Measurements from ENCODE around the gene ITGAD. TPM values are rescaled to one million over a fixed set of nuclear protein-coding genes. Genes with fewer than 3 reads are reported as not detected.

ITGAD gene
- total and polyA plus RNA-seq, 2 of the 8 experiments (the other 6 are each of a cell fraction or from before 2014, with no cell fraction given): 0.06 TPM; not detected in 1

DNA sequence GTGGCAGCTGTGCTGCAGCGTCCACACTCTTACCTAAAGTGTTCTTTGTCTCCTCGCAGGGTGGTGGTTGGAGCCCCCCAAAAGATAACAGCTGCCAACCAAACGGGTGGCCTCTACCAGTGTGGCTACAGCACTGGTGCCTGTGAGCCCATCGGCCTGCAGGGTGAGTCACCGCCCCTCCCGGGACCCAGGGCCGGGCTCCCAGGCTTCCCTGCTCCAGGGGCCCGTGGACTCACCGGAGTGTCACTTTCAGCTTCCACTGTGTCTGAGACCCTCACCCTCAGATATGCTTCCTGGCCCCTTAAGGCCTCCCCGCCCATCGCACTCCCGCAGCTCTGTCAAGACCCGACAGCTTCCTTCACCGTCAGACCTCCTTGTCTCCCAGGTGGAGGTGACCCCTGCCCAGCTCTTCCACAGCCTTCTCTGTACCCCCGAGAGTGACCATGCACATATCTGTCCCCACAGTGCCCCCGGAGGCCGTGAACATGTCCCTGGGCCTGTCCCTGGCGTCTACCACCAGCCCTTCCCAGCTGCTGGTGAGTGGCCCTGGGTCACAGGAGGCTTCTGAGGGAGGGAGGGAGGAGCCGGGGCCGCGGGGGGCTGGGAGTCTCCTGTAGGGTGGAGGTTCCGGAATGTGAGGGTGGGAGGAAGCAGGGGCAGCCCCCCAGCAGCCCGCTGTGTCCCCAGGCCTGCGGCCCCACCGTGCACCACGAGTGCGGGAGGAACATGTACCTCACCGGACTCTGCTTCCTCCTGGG lies 36.4 kb upstream of the ITGAD start:
- Histone ChIP-seq H3K27ac (ENCODE audit: low read depth, low read length) (no peak overlapping the region), H3K79me2 (ENCODE audit: control insufficient read depth in 1 of 2, insufficient read depth in 2 of 2, low read length in 2 of 2) (no peaks in the 10 kb centered on the region), H2BK120ac (replicated peaks; ENCODE audit: low read depth, low read length) (no peak overlapping the region), H2BK12ac (ENCODE audit: low read depth, low read length) (no peak overlapping the region), H4K20me1 (replicated peaks in 1 of 2; ENCODE audit: control insufficient read depth in 1 of 2, insufficient read depth in 2 of 2, low read length in 2 of 2) (no peaks in the 10 kb centered on the region), H3K14ac (ENCODE audit: insufficient read length) (no peak overlapping the region), H3K4me2 (ENCODE audit: insufficient read depth in 1 of 2, low read depth in 2 of 2, low read length in 2 of 2) (no peak overlapping the region), H3K27me3 (replicated peaks in 1 of 4; ENCODE audit: control insufficient read depth in 3 of 4, extremely low read depth in 1 of 4, insufficient read depth in 3 of 4, low read length in 3 of 4) (no peaks in the 10 kb centered on the region; a peak in 1 of 7 replicates), H3K4me3 (ENCODE audit: extremely low read depth in 1 of 4, insufficient read depth in 2 of 4, low read depth in 3 of 4, low read length in 4 of 4) (no peak overlapping the region), H2BK15ac (ENCODE audit: low read length) (no peak overlapping the region), H3K9me3 (ENCODE audit: insufficient read depth in 2 of 2, low read depth in 1 of 2, low read length in 1 of 2) (no peaks in the 10 kb centered on the region), H3K9ac (replicated peaks in 1 of 4; ENCODE audit: extremely low read depth in 1 of 4, low read depth in 3 of 4, low read length in 3 of 4) (no peak overlapping the region), H3K56ac (replicated peaks; ENCODE audit: insufficient read length, low read depth, low read length) (no peak overlapping the region), H2BK5ac (ENCODE audit: low read depth, low read length) (no peak overlapping the region), H3K23me2 (ENCODE audit: low read depth, low read length) (no peaks in the 10 kb centered on the region), H3K4me1 (replicated peaks in 1 of 4; ENCODE audit: control insufficient read depth in 3 of 4, insufficient read depth in 4 of 4, low read length in 3 of 4) (0 out of 7 replicates have a peak, but pooled peaks cover 0 to 4% (median 1%) of the 10 kb centered on the region in 4 experiments), H2BK20ac (ENCODE audit: low read length) (no peak overlapping the region), H2AK5ac (ENCODE audit: low read depth, low read length) (no peak overlapping the region), H2AFZ (ENCODE audit: low read length) (no peak overlapping the region; the same call in 1 of the 2 replicates), H4K5ac (ENCODE audit: insufficient read length, low read depth, low read length) (no peak overlapping the region), H3K36me3 (ENCODE audit: control insufficient read depth in 2 of 4, insufficient read depth in 4 of 4, low read length in 3 of 4) (no peaks in the 10 kb centered on the region), H4K8ac (ENCODE audit: extremely low read depth, insufficient read depth, low read length) (no peak overlapping the region; the same call in 1 of the 2 replicates), H3K4ac (replicated peaks; ENCODE audit: insufficient read length, low read depth, low read length) (no peak overlapping the region), H3K23ac (ENCODE audit: insufficient read length) (no peak overlapping the region), H4K91ac (replicated peaks; ENCODE audit: insufficient read length, low read length) (no peak overlapping the region), H3K18ac (ENCODE audit: extremely low read depth, low read length) (no peak overlapping the region), H3K79me1 (ENCODE audit: low read depth, low read length) (no peaks in the 10 kb centered on the region)
- no peak for TF ChIP-seq ASH2L (IDR thresholded peaks at IDR 0.05; ENCODE audit: low read length)
- TF ChIP-seq SP1 (IDR thresholded peaks at IDR 0.05; ENCODE audit: low read depth, low read length): no peak
- peak; percentile 23 to 42; a peak in 3 of 4 replicates for TF ChIP-seq RAD21 (IDR thresholded peaks at IDR 0.05 in 1 of 2, conservative IDR thresholded peaks at IDR 0.05 in 1 of 2; ENCODE audit: low read depth in 2 of 2, low read length in 2 of 2)
- no peak for TF ChIP-seq SIX5 (IDR thresholded peaks at IDR 0.05; ENCODE audit: low read depth, low read length)
- peak; percentile 18 to 40 (median 39); a peak in 3 of 4 replicates for TF ChIP-seq CTCF (IDR thresholded peaks at IDR 0.05; ENCODE audit: control extremely low read depth in 1 of 3, insufficient read depth in 1 of 3, low read depth in 1 of 3, low read length in 3 of 3)
- TF ChIP-seq RNF2 (IDR thresholded peaks at IDR 0.05; ENCODE audit: borderline replicate concordance, low read depth, low read length, missing control alignments, poor library complexity, severe bottlenecking): no peak
- no peak for TF ChIP-seq SP4 (IDR thresholded peaks at IDR 0.05; ENCODE audit: low read length)
- peak in 1 of 2 experiments; percentile 56 for DNase-seq (ENCODE audit: low read depth in 1 of 2, low spot score in 2 of 2)
- FAIRE-seq: no peak
- 86% methylated on average over 20 of the region's 28 CpGs; no CpG with 5 or more reads in 1 of the 2 experiments for WGBS, 2 experiments (ENCODE audit: extremely low coverage in 1 of 2, insufficient coverage in 1 of 2, insufficient read length in 1 of 2, insufficient replicate concordance in 2 of 2, low coverage in 1 of 2, low lambda C conversion rate in 2 of 2, missing lambda C conversion rate in 1 of 2)
- POLR2A ChIA-PET (ENCODE audit: partially characterized antibody): interaction anchor here (0.6 to 1.3 kb wide), 5 partner anchors 142 to 176 kb away, joined by 3 to 4 read pairs (median 3); partner anchors contain the start of gene FUS
- CTCF ChIA-PET (ENCODE audit: partially characterized antibody): interaction anchor here (1.1 to 2.7 kb wide), 6 partner anchors 10 to 108 kb away, joined by 3 to 7 read pairs (median 4); partner anchors contain the start of gene ZNF843

Data from H1 (cell line).